ENCODE measurements around the gene WFDC1. TPM values are rescaled to one million over a fixed set of nuclear protein-coding genes. Genes with fewer than 3 reads are reported as not detected.

The WFDC1 gene
- total RNA-seq, 1 experiment from 2014 or later, result not detected

- no peak for DNase-seq (ENCODE audit: low read depth, low spot score)
- no peak overlapping the region for H3K4me3 ChIP-seq (ENCODE audit: low read depth in 2 of 2, low read length in 2 of 2)
- no peaks in the 10 kb centered on the region for H3K4me1 ChIP-seq (ENCODE audit: control insufficient read depth, insufficient read depth, low read length)
- H3K9me3 ChIP-seq (ENCODE audit: control insufficient read depth, insufficient read depth, low read depth, low read length), result no peaks in the 10 kb centered on the region
- intact Hi-C loops (cut with micrococcal nuclease; ENCODE audit: unreplicated experiment), result no loop called here
- TF ChIP-seq, protein P1, sequence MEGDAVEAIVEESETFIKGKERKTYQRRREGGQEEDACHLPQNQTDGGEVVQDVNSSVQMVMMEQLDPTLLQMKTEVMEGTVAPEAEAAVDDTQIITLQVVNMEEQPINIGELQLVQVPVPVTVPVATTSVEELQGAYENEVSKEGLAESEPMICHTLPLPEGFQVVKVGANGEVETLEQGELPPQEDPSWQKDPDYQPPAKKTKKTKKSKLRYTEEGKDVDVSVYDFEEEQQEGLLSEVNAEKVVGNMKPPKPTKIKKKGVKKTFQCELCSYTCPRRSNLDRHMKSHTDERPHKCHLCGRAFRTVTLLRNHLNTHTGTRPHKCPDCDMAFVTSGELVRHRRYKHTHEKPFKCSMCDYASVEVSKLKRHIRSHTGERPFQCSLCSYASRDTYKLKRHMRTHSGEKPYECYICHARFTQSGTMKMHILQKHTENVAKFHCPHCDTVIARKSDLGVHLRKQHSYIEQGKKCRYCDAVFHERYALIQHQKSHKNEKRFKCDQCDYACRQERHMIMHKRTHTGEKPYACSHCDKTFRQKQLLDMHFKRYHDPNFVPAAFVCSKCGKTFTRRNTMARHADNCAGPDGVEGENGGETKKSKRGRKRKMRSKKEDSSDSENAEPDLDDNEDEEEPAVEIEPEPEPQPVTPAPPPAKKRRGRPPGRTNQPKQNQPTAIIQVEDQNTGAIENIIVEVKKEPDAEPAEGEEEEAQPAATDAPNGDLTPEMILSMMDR (IDR thresholded peaks at IDR 0.05), result no peak
- TF ChIP-seq POLR2AphosphoS5 (IDR thresholded peaks at IDR 0.05; ENCODE audit: low read depth, low read length) (no peak), TCF7L2 (IDR thresholded peaks at IDR 0.05; ENCODE audit: low read depth, low read length) (no peak), SIN3A (IDR thresholded peaks at IDR 0.05; ENCODE audit: borderline replicate concordance, insufficient read depth, low read depth, low read length) (no peak)
- TF ChIP-seq, protein P2, sequence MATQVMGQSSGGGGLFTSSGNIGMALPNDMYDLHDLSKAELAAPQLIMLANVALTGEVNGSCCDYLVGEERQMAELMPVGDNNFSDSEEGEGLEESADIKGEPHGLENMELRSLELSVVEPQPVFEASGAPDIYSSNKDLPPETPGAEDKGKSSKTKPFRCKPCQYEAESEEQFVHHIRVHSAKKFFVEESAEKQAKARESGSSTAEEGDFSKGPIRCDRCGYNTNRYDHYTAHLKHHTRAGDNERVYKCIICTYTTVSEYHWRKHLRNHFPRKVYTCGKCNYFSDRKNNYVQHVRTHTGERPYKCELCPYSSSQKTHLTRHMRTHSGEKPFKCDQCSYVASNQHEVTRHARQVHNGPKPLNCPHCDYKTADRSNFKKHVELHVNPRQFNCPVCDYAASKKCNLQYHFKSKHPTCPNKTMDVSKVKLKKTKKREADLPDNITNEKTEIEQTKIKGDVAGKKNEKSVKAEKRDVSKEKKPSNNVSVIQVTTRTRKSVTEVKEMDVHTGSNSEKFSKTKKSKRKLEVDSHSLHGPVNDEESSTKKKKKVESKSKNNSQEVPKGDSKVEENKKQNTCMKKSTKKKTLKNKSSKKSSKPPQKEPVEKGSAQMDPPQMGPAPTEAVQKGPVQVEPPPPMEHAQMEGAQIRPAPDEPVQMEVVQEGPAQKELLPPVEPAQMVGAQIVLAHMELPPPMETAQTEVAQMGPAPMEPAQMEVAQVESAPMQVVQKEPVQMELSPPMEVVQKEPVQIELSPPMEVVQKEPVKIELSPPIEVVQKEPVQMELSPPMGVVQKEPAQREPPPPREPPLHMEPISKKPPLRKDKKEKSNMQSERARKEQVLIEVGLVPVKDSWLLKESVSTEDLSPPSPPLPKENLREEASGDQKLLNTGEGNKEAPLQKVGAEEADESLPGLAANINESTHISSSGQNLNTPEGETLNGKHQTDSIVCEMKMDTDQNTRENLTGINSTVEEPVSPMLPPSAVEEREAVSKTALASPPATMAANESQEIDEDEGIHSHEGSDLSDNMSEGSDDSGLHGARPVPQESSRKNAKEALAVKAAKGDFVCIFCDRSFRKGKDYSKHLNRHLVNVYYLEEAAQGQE (IDR thresholded peaks at IDR 0.05; ENCODE audit: insufficient read depth in 1 of 2, low read depth in 2 of 2, low read length in 1 of 2), result no peak
- ChIA-PET POLR2A (no interaction called here), CTCF (no interaction called here)
- in situ Hi-C loops (cut with HindIII; ENCODE audit: low pct_unique_long_range_greater_than_20kb, low sequenced_read_pairs), result no loop called here
- no peak overlapping the region for H3K27ac ChIP-seq (ENCODE audit: low read length)
- no peaks in the 10 kb centered on the region for H3K27me3 ChIP-seq (ENCODE audit: control insufficient read depth, insufficient read depth, low read length)
- H3K36me3 ChIP-seq (ENCODE audit: control insufficient read depth, insufficient read depth, low read length), result no peaks in the 10 kb centered on the region
- BruUV-seq (replicated peaks), result no TSS peak
- ATAC-seq, result no peak
These were observed 53.8 kb downstream of the WFDC1 start for GRCh38 chr16:84348386-84348888.

DNA sequence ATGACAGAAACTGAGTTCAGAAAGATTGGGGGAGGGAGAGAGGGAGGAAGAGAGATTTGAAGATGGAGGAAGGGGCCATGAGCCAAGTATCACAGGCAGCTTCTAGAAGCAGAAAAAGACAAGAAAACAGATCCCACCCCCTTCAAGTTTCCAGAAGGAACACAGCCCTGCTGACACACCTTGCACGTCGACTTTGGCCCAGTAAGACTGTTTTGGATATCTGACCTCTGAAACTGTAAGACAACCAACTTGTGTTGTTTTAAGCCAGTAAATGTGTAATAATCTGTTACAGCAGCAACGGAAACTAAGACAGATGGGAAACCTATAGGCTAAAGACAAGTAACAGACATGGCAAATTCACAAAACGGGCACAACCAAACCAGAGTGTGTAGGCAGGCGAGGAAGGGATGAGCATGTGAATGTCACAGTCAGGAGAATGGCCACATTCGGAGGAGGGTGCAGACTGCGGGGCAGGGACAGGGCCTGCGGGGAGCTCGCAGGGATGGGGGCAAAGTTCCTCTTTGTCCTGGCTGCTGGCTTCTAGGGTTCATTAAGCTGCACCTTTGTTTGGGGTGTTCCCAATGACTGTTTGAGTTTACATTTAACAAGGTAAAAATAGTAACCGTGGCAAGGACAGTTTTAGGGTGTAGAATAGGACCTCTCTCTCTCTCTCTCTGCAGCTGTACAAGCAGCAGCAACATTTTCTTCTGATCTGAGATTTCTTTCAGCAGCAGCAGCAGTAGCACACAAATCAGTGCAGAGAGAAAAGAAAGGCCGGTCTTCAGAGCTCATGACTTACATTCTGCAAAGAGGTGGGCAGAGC is 55.4 kb downstream of the WFDC1 start:
- H3K27ac ChIP-seq (ENCODE audit: low read length), result no peak overlapping the region
- BruUV-seq (replicated peaks), result no TSS peak
- no peaks in the 10 kb centered on the region for H3K9me3 ChIP-seq (ENCODE audit: control insufficient read depth, insufficient read depth, low read depth, low read length)
- intact Hi-C loops (cut with micrococcal nuclease; ENCODE audit: unreplicated experiment) (no loop called here), in situ Hi-C loops (cut with HindIII; ENCODE audit: low pct_unique_long_range_greater_than_20kb, low sequenced_read_pairs) (no loop called here)
- ATAC-seq (no peak), DNase-seq (ENCODE audit: low read depth, low spot score) (no peak)
- H3K4me1 ChIP-seq (ENCODE audit: control insufficient read depth, insufficient read depth, low read length), result no peaks in the 10 kb centered on the region
- TF ChIP-seq, protein P2 (IDR thresholded peaks at IDR 0.05; ENCODE audit: insufficient read depth in 1 of 2, low read depth in 2 of 2, low read length in 1 of 2), result no peak
- TF ChIP-seq, protein P1 (IDR thresholded peaks at IDR 0.05), result no peak
- TF ChIP-seq POLR2AphosphoS5 (IDR thresholded peaks at IDR 0.05; ENCODE audit: low read depth, low read length) (no peak), TCF7L2 (IDR thresholded peaks at IDR 0.05; ENCODE audit: low read depth, low read length) (no peak), SIN3A (IDR thresholded peaks at IDR 0.05; ENCODE audit: borderline replicate concordance, insufficient read depth, low read depth, low read length) (no peak)
- ChIA-PET CTCF (no interaction called here), POLR2A (no interaction called here)
- H3K27me3 ChIP-seq (ENCODE audit: control insufficient read depth, insufficient read depth, low read length), result no peaks in the 10 kb centered on the region
- H3K36me3 ChIP-seq (ENCODE audit: control insufficient read depth, insufficient read depth, low read length), result no peaks in the 10 kb centered on the region
- H3K4me3 ChIP-seq (ENCODE audit: low read depth in 2 of 2, low read length in 2 of 2), result no peak overlapping the region

Data from Panc1 (cell line).